Thymus (tissue), 11 donors: ENCODE results near the gene CACNA1B. TPM values are rescaled to one million over a fixed set of nuclear protein-coding genes. Genes with fewer than 3 reads are reported as not detected.

ENCODE experiments used
- DNase-seq, 9 donors: peaks; one replicate each; pipeline ENCODE4 v3.0.0-alpha.2; 2013; ENCODE audit warnings: low spot score in 9 of 9, low read depth in 6 of 9, missing footprints in 1 of 9
- H3K27ac ChIP-seq, 2 donors: one replicate each; pipeline ENCODE4 v1.5.1; 2013; ENCODE audit warnings: control low read depth in 1 of 2, low read depth in 1 of 2, low read length in 1 of 2, mild to moderate bottlenecking in 1 of 2, moderate library complexity in 1 of 2
- H3K27me3 ChIP-seq, 2 donors: one replicate each; pipeline ENCODE4 v1.5.1; 2013; ENCODE audit warnings: low read length in 1 of 2; ENCODE audit not compliant: control insufficient read depth in 2 of 2, insufficient read depth in 1 of 2
- H3K36me3 ChIP-seq, 2 donors: one replicate each; pipeline ENCODE4 v1.5.1; 2013; ENCODE audit warnings: low read length in 1 of 2, mild to moderate bottlenecking in 1 of 2, moderate library complexity in 1 of 2; ENCODE audit not compliant: control insufficient read depth in 2 of 2, insufficient read depth in 2 of 2
- H3K4me1 ChIP-seq, 2 donors: one replicate each; pipeline ENCODE4 v1.5.1; 2013; ENCODE audit warnings: low read length in 2 of 2; ENCODE audit not compliant: control insufficient read depth in 2 of 2, insufficient read depth in 2 of 2
- H3K4me3 ChIP-seq, 2 donors: one replicate each; pipeline ENCODE4 v1.5.1; 2013; ENCODE audit warnings: low read length in 2 of 2, control low read depth in 1 of 2, mild to moderate bottlenecking in 1 of 2
- H3K9me3 ChIP-seq, 2 donors: one replicate each; pipeline ENCODE4 v1.5.1; 2013; ENCODE audit warnings: low read length in 1 of 2, mild to moderate bottlenecking in 1 of 2; ENCODE audit not compliant: control insufficient read depth in 2 of 2, insufficient read depth in 1 of 2
- WGBS: extraction: QIAGEN DNeasy Blood & Tissue Kit; methylation state at CpG from one replicate; pipeline ENCODE4 v1.1.7; 2013; 5-methylcytosine and 5-hydroxymethylcytosine counted together
- polyA plus RNA-seq: library from polyadenylated mRNA; stranded (reverse); fragments of 200-250 nt; gene quantifications from one replicate; pipeline ENCODE4 v1.2.3, GENCODE V29; 2013
- total RNA-seq: library from RNA; stranded (reverse); fragments of 120-200 nt; gene quantifications from one replicate; pipeline ENCODE4 v1.2.4, GENCODE V29; 2013
- donor health status: healthy.

The CACNA1B gene
- total and polyA plus RNA-seq, 2 donors, result 0.11 to 1.1 TPM

DNA sequence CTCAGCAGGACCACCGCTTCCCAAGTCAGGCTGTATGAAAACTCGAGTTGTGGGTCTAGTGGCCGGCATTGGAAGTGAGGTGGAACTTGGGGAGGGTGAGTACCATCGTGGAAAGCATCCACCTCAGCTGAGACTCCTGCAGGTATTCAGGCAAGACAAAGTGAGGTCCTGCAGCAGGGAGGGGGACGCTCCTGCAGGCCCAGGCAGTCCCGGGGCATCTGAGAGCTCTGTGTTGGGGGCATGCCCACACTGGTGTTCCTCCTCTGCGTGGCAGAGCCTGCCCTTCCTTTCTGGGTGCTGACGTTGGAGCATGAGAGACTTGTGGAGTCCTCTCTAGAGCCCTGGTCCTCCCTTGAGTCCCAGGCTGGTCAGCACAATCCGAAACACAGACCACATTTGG lies 187.7 kb downstream of the CACNA1B start:
- no peak overlapping the region for H3K27ac ChIP-seq
- DNase-seq, result no peak
- no peaks in the 10 kb centered on the region for H3K36me3 ChIP-seq
- peaks cover 0 to 4% of the 10 kb centered on the region in 2 donors for H3K9me3 ChIP-seq
- WGBS, result 87% methylated on average over 9 of the region's 9 CpGs
- no peaks in the 10 kb centered on the region for H3K4me1 ChIP-seq
- H3K4me3 ChIP-seq, result no peak overlapping the region
- H3K27me3 ChIP-seq, result no peaks in the 10 kb centered on the region

GRCh38 chr9:138066049-138066448 lies 188.5 kb downstream of the CACNA1B start:
- DNase-seq, result no peak
- 79% methylated on average over 6 of the region's 6 CpGs for WGBS
- H3K4me3 ChIP-seq, result no peak overlapping the region
- peaks cover 0 to 4% of the 10 kb centered on the region in 2 donors for H3K9me3 ChIP-seq
- no peaks in the 10 kb centered on the region for H3K36me3 ChIP-seq
- no peaks in the 10 kb centered on the region for H3K27me3 ChIP-seq
- no peaks in the 10 kb centered on the region for H3K4me1 ChIP-seq
- H3K27ac ChIP-seq, result no peak overlapping the region

- 93% methylated on average over 17 of the region's 17 CpGs for WGBS
- Histone ChIP-seq H3K36me3 (no peaks in the 10 kb centered on the region), H3K27me3 (no peaks in the 10 kb centered on the region), H3K4me1 (no peaks in the 10 kb centered on the region), H3K27ac (no peak overlapping the region), H3K9me3 (no peaks in the 10 kb centered on the region), H3K4me3 (no peak overlapping the region)
- no peak for DNase-seq
Observed at GRCh38 chr9:138067613-138068367, 190.2 kb downstream of the CACNA1B start.

DNA sequence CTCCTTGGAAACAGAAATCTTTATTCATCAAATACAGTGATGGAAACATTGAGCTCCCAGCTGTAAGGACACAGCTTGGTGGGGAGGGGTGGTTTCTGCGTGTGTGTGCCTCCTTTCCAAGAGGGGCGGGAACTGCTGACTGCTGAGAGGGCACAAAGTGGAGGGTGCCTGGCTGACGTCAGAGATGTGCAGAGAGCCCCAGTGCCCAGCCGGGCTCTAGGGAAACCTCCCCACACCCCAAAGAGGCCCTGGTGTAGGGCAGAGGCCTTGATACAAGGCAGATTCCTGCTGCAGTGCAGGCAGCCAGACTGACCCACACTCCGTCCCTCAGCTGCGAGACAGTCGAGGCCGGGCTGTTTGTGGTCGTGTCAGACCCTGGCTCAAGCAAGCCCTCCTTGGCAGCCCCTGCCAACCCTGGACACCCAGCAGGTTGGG lies 191.0 kb downstream of the CACNA1B start:
- no peaks in the 10 kb centered on the region for H3K9me3 ChIP-seq
- no peak overlapping the region for H3K27ac ChIP-seq
- WGBS, result 65% methylated on average over 9 of the region's 9 CpGs
- H3K27me3 ChIP-seq, result no peaks in the 10 kb centered on the region
- H3K36me3 ChIP-seq, result no peaks in the 10 kb centered on the region
- DNase-seq, result no peak
- no peaks in the 10 kb centered on the region for H3K4me1 ChIP-seq
- H3K4me3 ChIP-seq, result no peak overlapping the region

- H3K4me3 ChIP-seq, result no peak overlapping the region
- DNase-seq, result no peak
- H3K36me3 ChIP-seq, result no peaks in the 10 kb centered on the region
Observed at GRCh38 chr9:138069731-138070456, 192.3 kb downstream of the CACNA1B start.

DNA sequence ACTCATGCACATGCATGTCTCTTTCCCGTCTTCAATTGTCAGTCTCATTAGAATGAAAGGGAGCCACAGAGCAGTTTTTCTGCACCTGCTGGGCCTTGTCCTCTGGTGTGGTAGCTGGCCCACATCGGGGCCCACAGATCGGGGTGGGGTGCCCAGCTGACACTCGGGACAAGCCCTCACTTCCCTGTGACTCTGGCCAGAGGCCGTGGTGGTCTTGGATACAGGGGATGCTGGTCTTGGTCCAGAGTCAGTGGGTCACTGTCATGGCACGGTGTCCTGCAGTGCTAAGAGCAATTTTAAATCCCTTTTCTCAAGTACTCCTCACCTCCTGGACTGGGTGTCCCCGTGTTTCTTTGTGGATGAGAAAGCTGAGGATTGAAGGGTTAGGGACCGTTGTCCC lies 193.2 kb downstream of the CACNA1B start:
- WGBS, result 94% methylated on average over 8 of the region's 8 CpGs
- Histone ChIP-seq H3K4me3 (no peak overlapping the region), H3K4me1 (no peaks in the 10 kb centered on the region), H3K9me3 (no peaks in the 10 kb centered on the region), H3K27ac (no peak overlapping the region), H3K27me3 (no peaks in the 10 kb centered on the region), H3K36me3 (no peaks in the 10 kb centered on the region)
- no peak for DNase-seq

More at GRCh38 chr9:138069731-138070456, 192.3 kb downstream of the CACNA1B start:
- Histone ChIP-seq H3K27ac (no peak overlapping the region), H3K9me3 (no peaks in the 10 kb centered on the region), H3K27me3 (no peaks in the 10 kb centered on the region), H3K4me1 (no peaks in the 10 kb centered on the region)
- 78% methylated on average over 18 of the region's 18 CpGs for WGBS

GRCh38 chr9:138071292-138071691 lies 193.7 kb downstream of the CACNA1B start:
- WGBS, result 89% methylated on average over 14 of the region's 14 CpGs

GRCh38 chr9:138071731-138072130 lies 194.1 kb downstream of the CACNA1B start:
- H3K4me1 ChIP-seq, result no peaks in the 10 kb centered on the region
- H3K36me3 ChIP-seq, result no peaks in the 10 kb centered on the region
- no peaks in the 10 kb centered on the region for H3K9me3 ChIP-seq
- WGBS, result 89% methylated on average over 6 of the region's 6 CpGs
- H3K27me3 ChIP-seq, result no peaks in the 10 kb centered on the region
- no peak overlapping the region for H3K27ac ChIP-seq
- no peak overlapping the region for H3K4me3 ChIP-seq
- no peak for DNase-seq

More at GRCh38 chr9:138071292-138071691, 193.7 kb downstream of the CACNA1B start:
- H3K9me3 ChIP-seq, result no peaks in the 10 kb centered on the region
- no peak overlapping the region for H3K27ac ChIP-seq
- no peaks in the 10 kb centered on the region for H3K27me3 ChIP-seq
- no peak for DNase-seq
- H3K4me3 ChIP-seq, result no peak overlapping the region
- H3K36me3 ChIP-seq, result no peaks in the 10 kb centered on the region
- no peaks in the 10 kb centered on the region for H3K4me1 ChIP-seq

DNA sequence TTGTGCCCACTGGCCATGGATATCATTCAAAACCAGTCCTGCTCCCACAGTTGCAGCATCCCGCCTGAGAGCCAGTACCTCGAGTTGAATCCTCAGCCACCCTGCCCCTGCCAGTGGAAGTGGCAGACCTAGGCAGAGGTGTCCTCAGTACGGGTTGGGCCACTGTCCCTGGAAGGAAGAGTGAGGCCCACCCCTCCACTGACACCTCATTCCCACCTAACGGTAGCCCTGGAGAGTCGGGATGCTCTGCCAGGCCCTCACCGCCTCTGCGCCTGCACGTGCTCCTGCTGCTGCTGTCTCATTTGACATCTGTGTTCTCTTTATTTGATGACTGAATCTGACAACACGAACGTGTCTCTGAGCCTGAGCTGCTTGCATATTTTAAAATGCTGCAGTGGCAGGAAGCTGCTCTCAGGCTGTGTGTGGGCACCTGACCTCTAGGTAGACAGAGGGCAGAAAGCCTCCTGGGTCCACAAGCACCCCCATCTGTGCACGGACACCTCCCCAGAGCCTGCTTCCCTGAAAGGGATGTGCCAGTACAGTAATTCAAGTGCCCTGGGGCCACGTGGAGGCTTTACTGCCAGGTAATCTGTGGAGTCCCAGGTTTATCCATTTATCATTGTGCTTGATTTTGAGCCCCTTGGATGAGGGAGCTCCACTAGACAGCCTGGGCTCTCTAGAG lies 194.7 kb downstream of the CACNA1B start:
- H3K27me3 ChIP-seq, result no peaks in the 10 kb centered on the region
- H3K27ac ChIP-seq, result no peak overlapping the region
- DNase-seq, result no peak
- H3K9me3 ChIP-seq, result no peaks in the 10 kb centered on the region
- 83% methylated on average over 12 of the region's 12 CpGs for WGBS
- H3K4me1 ChIP-seq, result no peaks in the 10 kb centered on the region
- H3K4me3 ChIP-seq, result no peak overlapping the region
- H3K36me3 ChIP-seq, result no peaks in the 10 kb centered on the region
